ENCODE measurements around the gene UGDH.

DNA sequence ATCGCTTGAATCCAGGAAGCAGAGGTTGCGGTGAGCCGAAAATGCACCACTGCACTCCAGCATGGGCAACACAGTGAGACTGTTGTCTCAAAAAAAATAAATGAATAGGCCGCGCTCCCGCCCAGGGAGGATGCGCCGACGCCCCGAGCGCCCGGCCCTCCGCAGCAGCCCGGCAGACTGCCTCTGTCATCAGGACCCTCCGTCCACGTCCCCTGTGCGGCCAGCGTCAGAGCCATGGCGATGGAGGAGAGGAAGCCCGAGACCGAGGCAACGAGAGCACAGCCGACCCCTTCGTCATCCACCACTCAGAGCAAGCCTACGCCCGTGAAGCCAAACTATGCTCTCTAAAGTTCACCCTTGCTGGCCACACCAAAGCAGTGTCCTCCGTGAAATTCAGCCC lies 47.0 kb downstream of the UGDH start:
- TF ChIP-seq, protein P1, sequence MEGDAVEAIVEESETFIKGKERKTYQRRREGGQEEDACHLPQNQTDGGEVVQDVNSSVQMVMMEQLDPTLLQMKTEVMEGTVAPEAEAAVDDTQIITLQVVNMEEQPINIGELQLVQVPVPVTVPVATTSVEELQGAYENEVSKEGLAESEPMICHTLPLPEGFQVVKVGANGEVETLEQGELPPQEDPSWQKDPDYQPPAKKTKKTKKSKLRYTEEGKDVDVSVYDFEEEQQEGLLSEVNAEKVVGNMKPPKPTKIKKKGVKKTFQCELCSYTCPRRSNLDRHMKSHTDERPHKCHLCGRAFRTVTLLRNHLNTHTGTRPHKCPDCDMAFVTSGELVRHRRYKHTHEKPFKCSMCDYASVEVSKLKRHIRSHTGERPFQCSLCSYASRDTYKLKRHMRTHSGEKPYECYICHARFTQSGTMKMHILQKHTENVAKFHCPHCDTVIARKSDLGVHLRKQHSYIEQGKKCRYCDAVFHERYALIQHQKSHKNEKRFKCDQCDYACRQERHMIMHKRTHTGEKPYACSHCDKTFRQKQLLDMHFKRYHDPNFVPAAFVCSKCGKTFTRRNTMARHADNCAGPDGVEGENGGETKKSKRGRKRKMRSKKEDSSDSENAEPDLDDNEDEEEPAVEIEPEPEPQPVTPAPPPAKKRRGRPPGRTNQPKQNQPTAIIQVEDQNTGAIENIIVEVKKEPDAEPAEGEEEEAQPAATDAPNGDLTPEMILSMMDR (IDR thresholded peaks at IDR 0.05; ENCODE audit: low read depth, low read length): no peak
- TF ChIP-seq, protein P2, sequence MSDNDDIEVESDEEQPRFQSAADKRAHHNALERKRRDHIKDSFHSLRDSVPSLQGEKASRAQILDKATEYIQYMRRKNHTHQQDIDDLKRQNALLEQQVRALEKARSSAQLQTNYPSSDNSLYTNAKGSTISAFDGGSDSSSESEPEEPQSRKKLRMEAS (IDR thresholded peaks at IDR 0.05; ENCODE audit: low read depth, low read length): no peak
